HL-60 (cell line): ENCODE results near the gene CAMK1D.

ENCODE experiments used
- GABPA ChIP-seq: IDR thresholded peaks from 2 replicates; pipeline ENCODE4 v1.6.1; 2012; ENCODE audit warnings: low read depth
- POLR2AphosphoS5 ChIP-seq: IDR thresholded peaks from 2 replicates; pipeline ENCODE4 v1.6.1; 2012; ENCODE audit warnings: low read depth
- TF ChIP-seq, protein P1 (sequence below): IDR thresholded peaks from one replicate; pipeline ENCODE4 v1.5.1; 2011; ENCODE audit warnings: low read length, control low read depth, inconsistent platforms; ENCODE audit not compliant: insufficient read depth
- TF ChIP-seq, protein P2 (sequence below): IDR thresholded peaks from 2 replicates; pipeline ENCODE4 v1.6.1; 2012; ENCODE audit warnings: low read depth; ENCODE audit not compliant: insufficient replicate concordance

- TF ChIP-seq, protein P1, sequence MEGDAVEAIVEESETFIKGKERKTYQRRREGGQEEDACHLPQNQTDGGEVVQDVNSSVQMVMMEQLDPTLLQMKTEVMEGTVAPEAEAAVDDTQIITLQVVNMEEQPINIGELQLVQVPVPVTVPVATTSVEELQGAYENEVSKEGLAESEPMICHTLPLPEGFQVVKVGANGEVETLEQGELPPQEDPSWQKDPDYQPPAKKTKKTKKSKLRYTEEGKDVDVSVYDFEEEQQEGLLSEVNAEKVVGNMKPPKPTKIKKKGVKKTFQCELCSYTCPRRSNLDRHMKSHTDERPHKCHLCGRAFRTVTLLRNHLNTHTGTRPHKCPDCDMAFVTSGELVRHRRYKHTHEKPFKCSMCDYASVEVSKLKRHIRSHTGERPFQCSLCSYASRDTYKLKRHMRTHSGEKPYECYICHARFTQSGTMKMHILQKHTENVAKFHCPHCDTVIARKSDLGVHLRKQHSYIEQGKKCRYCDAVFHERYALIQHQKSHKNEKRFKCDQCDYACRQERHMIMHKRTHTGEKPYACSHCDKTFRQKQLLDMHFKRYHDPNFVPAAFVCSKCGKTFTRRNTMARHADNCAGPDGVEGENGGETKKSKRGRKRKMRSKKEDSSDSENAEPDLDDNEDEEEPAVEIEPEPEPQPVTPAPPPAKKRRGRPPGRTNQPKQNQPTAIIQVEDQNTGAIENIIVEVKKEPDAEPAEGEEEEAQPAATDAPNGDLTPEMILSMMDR: no peak
- no peak for TF ChIP-seq POLR2AphosphoS5
- TF ChIP-seq, protein P2, sequence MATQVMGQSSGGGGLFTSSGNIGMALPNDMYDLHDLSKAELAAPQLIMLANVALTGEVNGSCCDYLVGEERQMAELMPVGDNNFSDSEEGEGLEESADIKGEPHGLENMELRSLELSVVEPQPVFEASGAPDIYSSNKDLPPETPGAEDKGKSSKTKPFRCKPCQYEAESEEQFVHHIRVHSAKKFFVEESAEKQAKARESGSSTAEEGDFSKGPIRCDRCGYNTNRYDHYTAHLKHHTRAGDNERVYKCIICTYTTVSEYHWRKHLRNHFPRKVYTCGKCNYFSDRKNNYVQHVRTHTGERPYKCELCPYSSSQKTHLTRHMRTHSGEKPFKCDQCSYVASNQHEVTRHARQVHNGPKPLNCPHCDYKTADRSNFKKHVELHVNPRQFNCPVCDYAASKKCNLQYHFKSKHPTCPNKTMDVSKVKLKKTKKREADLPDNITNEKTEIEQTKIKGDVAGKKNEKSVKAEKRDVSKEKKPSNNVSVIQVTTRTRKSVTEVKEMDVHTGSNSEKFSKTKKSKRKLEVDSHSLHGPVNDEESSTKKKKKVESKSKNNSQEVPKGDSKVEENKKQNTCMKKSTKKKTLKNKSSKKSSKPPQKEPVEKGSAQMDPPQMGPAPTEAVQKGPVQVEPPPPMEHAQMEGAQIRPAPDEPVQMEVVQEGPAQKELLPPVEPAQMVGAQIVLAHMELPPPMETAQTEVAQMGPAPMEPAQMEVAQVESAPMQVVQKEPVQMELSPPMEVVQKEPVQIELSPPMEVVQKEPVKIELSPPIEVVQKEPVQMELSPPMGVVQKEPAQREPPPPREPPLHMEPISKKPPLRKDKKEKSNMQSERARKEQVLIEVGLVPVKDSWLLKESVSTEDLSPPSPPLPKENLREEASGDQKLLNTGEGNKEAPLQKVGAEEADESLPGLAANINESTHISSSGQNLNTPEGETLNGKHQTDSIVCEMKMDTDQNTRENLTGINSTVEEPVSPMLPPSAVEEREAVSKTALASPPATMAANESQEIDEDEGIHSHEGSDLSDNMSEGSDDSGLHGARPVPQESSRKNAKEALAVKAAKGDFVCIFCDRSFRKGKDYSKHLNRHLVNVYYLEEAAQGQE: no peak
- no peak for TF ChIP-seq GABPA
Observed at GRCh38 chr10:12375076-12375504, 25.7 kb downstream of the CAMK1D start.
